Cardiac muscle cell (in vitro differentiated cells and primary cell): ENCODE measurements around the gene SLC38A11. TPM values are rescaled to one million over a fixed set of nuclear protein-coding genes. Genes with fewer than 3 reads are reported as not detected.
"Not testable (repeated sequence)": the region's sequence is repeated elsewhere in the genome, so short reads cannot be mapped to it uniquely, and the experiment has no call there.

Experiments used
- DNase-seq, 2 donors: peaks; one replicate each; pipeline versions ENCODE4 v3.0.0 to v3.0.0-alpha.2; 2010 to 2017; ENCODE audit warnings: low read depth in 1 of 2, low spot score in 1 of 2
- H3K27ac ChIP-seq: fragments of 200-600 bp; sonication (generic); 2 replicates; pipeline ENCODE4 v1.5.1; 2016
- H3K27me3 ChIP-seq: fragments of 200-600 bp; sonication (generic); 2 replicates; pipeline ENCODE4 v1.6.0; 2016; ENCODE audit warnings: control low read depth
- H3K36me3 ChIP-seq: fragments of 200-600 bp; sonication (generic); 2 replicates; pipeline ENCODE4 v1.5.1; 2016; ENCODE audit warnings: control low read depth
- H3K4me1 ChIP-seq: fragments of 200-600 bp; sonication (generic); 2 replicates; pipeline ENCODE4 v1.8.1; 2017; ENCODE audit warnings: low read depth, mild to moderate bottlenecking, mixed run types
- H3K4me3 ChIP-seq: fragments of 200-600 bp; sonication (generic); 2 replicates; pipeline ENCODE4 v1.5.1; 2016; ENCODE audit warnings: mild to moderate bottlenecking
- H3K9me3 ChIP-seq: fragments of 200-600 bp; sonication (generic); 2 replicates; pipeline ENCODE4 v1.5.1; 2017; ENCODE audit warnings: low read depth, mild to moderate bottlenecking, control low read depth
- CTCF ChIP-seq: IDR thresholded peaks from 2 replicates; pipeline ENCODE4 v1.5.1; 2012; ENCODE audit warnings: low read depth, mild to moderate bottlenecking, low read length
- polyA plus RNA-seq: library from polyadenylated mRNA; unstranded; fragments of >200 nt; fragmentation: Nextera tagmentation; extraction: Ambion mirVana; gene quantifications from 2 replicates; pipeline ENCODE4 v1.2.1, GENCODE V29; 2016
- total RNA-seq: library from RNA; depleted of rRNA; stranded (reverse); fragments of >200 nt; gene quantifications from 2 replicates; pipeline ENCODE4 v1.2.3, GENCODE V29; 2016

The SLC38A11 gene
- total and polyA plus RNA-seq, 2 experiments from 2014 or later, result not detected

GRCh38 chr2:164992818-164993217 lies 37.5 kb upstream of the SLC38A11 start:
- H3K36me3 ChIP-seq, result no peaks in the 10 kb centered on the region
- peak; percentile 81 to 87 for DNase-seq
- no peak overlapping the region for H3K27ac ChIP-seq

GRCh38 chr2:164992093-164992454 lies 36.7 kb upstream of the SLC38A11 start:
- not testable (repeated sequence) for H3K4me1 ChIP-seq, H3K9me3 ChIP-seq, DNase-seq, H3K27ac ChIP-seq, H3K27me3 ChIP-seq, H3K36me3 ChIP-seq, H3K4me3 ChIP-seq

More at GRCh38 chr2:164992818-164993217, 37.5 kb upstream of the SLC38A11 start:
- Histone ChIP-seq H3K27me3 (no peaks in the 10 kb centered on the region), H3K9me3 (no peaks in the 10 kb centered on the region), H3K4me1 (no peaks in the 10 kb centered on the region), H3K4me3 (no peak overlapping the region)
- peak; percentile 41 for TF ChIP-seq CTCF

- not testable (repeated sequence) for H3K9me3 ChIP-seq, H3K4me1 ChIP-seq, H3K27me3 ChIP-seq, DNase-seq, H3K36me3 ChIP-seq, H3K4me3 ChIP-seq, H3K27ac ChIP-seq
Observed at GRCh38 chr2:164991361-164992092, 36.2 kb upstream of the SLC38A11 start.

- H3K4me1 ChIP-seq, H3K9me3 ChIP-seq, H3K27me3 ChIP-seq, H3K4me3 ChIP-seq, H3K36me3 ChIP-seq, H3K27ac ChIP-seq: not testable (repeated sequence)
- DNase-seq, result peak in 1 of 2 donors; percentile 27
Observed at GRCh38 chr2:164990953-164991352, 35.6 kb upstream of the SLC38A11 start.

GRCh38 chr2:164988805-164989204 lies 33.5 kb upstream of the SLC38A11 start:
- H3K4me3 ChIP-seq, H3K27me3 ChIP-seq, H3K4me1 ChIP-seq, H3K9me3 ChIP-seq, H3K36me3 ChIP-seq, DNase-seq, H3K27ac ChIP-seq: not testable (repeated sequence)

GRCh38 chr2:164986027-164986426 lies 30.7 kb upstream of the SLC38A11 start:
- not testable (repeated sequence) for DNase-seq, H3K27me3 ChIP-seq, H3K27ac ChIP-seq, H3K4me3 ChIP-seq, H3K4me1 ChIP-seq, H3K36me3 ChIP-seq, H3K9me3 ChIP-seq

- no peaks in the 10 kb centered on the region for H3K9me3 ChIP-seq
- H3K4me1 ChIP-seq, result no peaks in the 10 kb centered on the region
- no peak for TF ChIP-seq CTCF
- H3K36me3 ChIP-seq, result no peaks in the 10 kb centered on the region
- no peak overlapping the region for H3K4me3 ChIP-seq
- no peak overlapping the region for H3K27ac ChIP-seq
- H3K27me3 ChIP-seq, result no peaks in the 10 kb centered on the region
- DNase-seq, result no peak
Observed at GRCh38 chr2:164984428-164984827, 29.1 kb upstream of the SLC38A11 start.

- Histone ChIP-seq H3K27me3 (no peaks in the 10 kb centered on the region), H3K4me1 (no peaks in the 10 kb centered on the region), H3K36me3 (no peaks in the 10 kb centered on the region), H3K27ac (no peak overlapping the region), H3K4me3 (no peak overlapping the region), H3K9me3 (no peaks in the 10 kb centered on the region)
- no peak for DNase-seq
- no peak for TF ChIP-seq CTCF
Observed at GRCh38 chr2:164981217-164981990, 26.1 kb upstream of the SLC38A11 start.

- H3K27ac ChIP-seq, result not testable (repeated sequence)
Observed at GRCh38 chr2:164980688-164981087, 25.4 kb upstream of the SLC38A11 start.

More at GRCh38 chr2:164980688-164981087, 25.4 kb upstream of the SLC38A11 start:
- not testable (repeated sequence) for H3K9me3 ChIP-seq, DNase-seq, H3K27me3 ChIP-seq, H3K4me3 ChIP-seq, H3K36me3 ChIP-seq, H3K4me1 ChIP-seq
